HCT116 (cell line): ENCODE data around the gene SLC2A13. TPM values are rescaled to one million over a fixed set of nuclear protein-coding genes. Genes with fewer than 3 reads are reported as not detected.

Experiments
- ATAC-seq: fragments of 200-7000 bp; cut with Tn5 transposase; 2 replicates; pipeline ENCODE4 v1.9.1; 2020; ENCODE audit warnings: mild to moderate bottlenecking, moderate library complexity
- BruUV-seq: library from RNA; stranded (reverse); fragments of 400-500 nt; replicated peaks from 2 replicates; lab custom pipeline; 2021; lab: Mats Ljungman, UMichigan
- CTCF ChIA-PET: fragments of 300-600 bp; sonication (Branson Sonifier 250); formaldehyde crosslinking; loops from one replicate; lab custom pipeline; 2021; ENCODE audit warnings: antibody characterized with exemption; lab: Charles Lee
- POLR2A ChIA-PET: fragments of 300-600, 350-600 bp; sonication (Branson Sonifier 250); formaldehyde crosslinking; loops from one replicate; lab custom pipeline; 2021; ENCODE audit warnings: antibody characterized with exemption; lab: Charles Lee
- RAD21 ChIA-PET, 2 experiments: fragments of 300-600 bp; sonication (Branson Sonifier 250); formaldehyde crosslinking; loops; one replicate each; lab custom pipeline; 2023; ENCODE audit warnings: low total read pairs in 2 of 2; ENCODE audit not compliant: uncharacterized antibody in 2 of 2, unreplicated experiment in 2 of 2, low non-redundant PET in 1 of 2; lab: Charles Lee
- DNase-seq: peaks from one replicate; pipeline ENCODE4 v3.0.0-alpha.2; 2010; ENCODE audit warnings: low read depth, low spot score
- H2AFZ ChIP-seq: fragments of 200-600 bp; shearing (Covaris generic), sonication (generic); 2 replicates; pipeline ENCODE4 v1.6.1; 2017; ENCODE audit warnings: low read depth, mixed run types, mixed read lengths, antibody characterized with exemption, low read length; ENCODE audit not compliant: poor library complexity, severe bottlenecking
- H3K27ac ChIP-seq: 2 replicates; pipeline ENCODE4 v1.5.1; 2012; ENCODE audit warnings: low read depth, low read length
- H3K27me3 ChIP-seq: fragments of 200-600 bp; sonication (generic); 2 replicates; pipeline ENCODE4 v1.6.1; 2016; ENCODE audit warnings: mixed run types, low read length, mixed read lengths; ENCODE audit not compliant: insufficient read depth
- H3K36me3 ChIP-seq, 2 experiments: fragments of 200-500 bp in 1 of 2; fragments of 200-600 bp in 1 of 2; sonication (Bioruptor generic) in 1 of 2; sonication (generic) in 1 of 2; 2 replicates each; pipeline versions ENCODE4 v1.5.1 to v1.6.1; 2014 to 2016; ENCODE audit warnings: low read length in 2 of 2, inconsistent platforms in 1 of 2, mixed read lengths in 1 of 2, mixed run types in 1 of 2; ENCODE audit not compliant: insufficient read depth in 2 of 2, control insufficient read depth in 1 of 2
- H3K4me1 ChIP-seq, 2 experiments: fragments of 200-600 bp in 1 of 2; sonication (generic) in 1 of 2; 2 replicates each; pipeline versions ENCODE4 v1.5.1 to v1.6.1; 2012 to 2017; ENCODE audit warnings: low read length in 2 of 2, inconsistent platforms in 1 of 2, mild to moderate bottlenecking in 1 of 2, mixed read lengths in 1 of 2, mixed run types in 1 of 2, moderate library complexity in 1 of 2; ENCODE audit not compliant: insufficient read depth in 2 of 2, control insufficient read depth in 1 of 2
- H3K4me2 ChIP-seq: fragments of 200-600 bp; sonication (generic); 2 replicates; pipeline ENCODE4 v1.6.1; 2017; ENCODE audit warnings: mixed run types, low read length, mixed read lengths
- H3K4me3 ChIP-seq, 2 experiments: fragments of 200-600 bp in 1 of 2; sonication (generic) in 1 of 2; replicated peaks in 1 of 2; 2 replicates each; pipeline ENCODE4 v1.5.1; 2011 to 2016; ENCODE audit warnings: low read length in 2 of 2, control low read depth in 1 of 2, low read depth in 1 of 2, mild to moderate bottlenecking in 1 of 2, mixed read lengths in 1 of 2, mixed run types in 1 of 2
- H3K79me2 ChIP-seq: fragments of 200-600 bp; sonication (generic); 2 replicates; pipeline ENCODE4 v1.6.1; 2017; ENCODE audit warnings: mild to moderate bottlenecking, mixed run types, low read length, moderate library complexity, mixed read lengths; ENCODE audit not compliant: insufficient read depth
- H3K9ac ChIP-seq: fragments of 200-600 bp; sonication (generic); 2 replicates; pipeline ENCODE4 v1.6.1; 2016; ENCODE audit warnings: low read length, mixed read lengths
- H3K9me2 ChIP-seq: fragments of 200-600 bp; sonication (generic), shearing (Covaris generic); 2 replicates; pipeline ENCODE4 v1.6.1; 2017; ENCODE audit warnings: mixed run types, mild to moderate bottlenecking, moderate library complexity; ENCODE audit not compliant: insufficient read depth
- H3K9me3 ChIP-seq, 2 experiments: fragments of 200-500 bp in 1 of 2; fragments of 200-600 bp in 1 of 2; sonication (Bioruptor generic) in 1 of 2; sonication (generic) in 1 of 2; 2 replicates each; pipeline ENCODE4 v1.6.1; 2014 to 2017; ENCODE audit warnings: low read length in 2 of 2, mixed read lengths in 2 of 2, inconsistent platforms in 1 of 2, low read depth in 1 of 2, mild to moderate bottlenecking in 1 of 2, mixed run types in 1 of 2, moderate library complexity in 1 of 2; ENCODE audit not compliant: control insufficient read depth in 1 of 2, insufficient read depth in 1 of 2
- H4K20me1 ChIP-seq: fragments of 200-600 bp; sonication (generic), shearing (Covaris generic); 2 replicates; pipeline ENCODE4 v1.6.1; 2017; ENCODE audit warnings: mixed run types, mild to moderate bottlenecking, moderate library complexity; ENCODE audit not compliant: insufficient read depth
- CEBPB ChIP-seq: IDR thresholded peaks from 2 replicates; pipeline ENCODE4 v1.6.1; 2012; ENCODE audit warnings: low read depth
- EGR1 ChIP-seq: IDR thresholded peaks from 2 replicates; pipeline ENCODE4 v1.6.1; 2012; ENCODE audit warnings: low read depth
- ELF1 ChIP-seq: IDR thresholded peaks from 2 replicates; pipeline ENCODE4 v1.6.1; 2012; ENCODE audit warnings: low read depth, borderline replicate concordance
- EZH2 ChIP-seq: fragments of 200-600 bp; sonication (generic); IDR thresholded peaks from 2 replicates; pipeline ENCODE4 v1.6.1; 2017; ENCODE audit warnings: antibody characterized with exemption, mixed run types
- EZH2phosphoT487 ChIP-seq: fragments of 200-600 bp; IDR thresholded peaks from 2 replicates; pipeline ENCODE4 v1.6.1; 2018; ENCODE audit warnings: antibody characterized with exemption, borderline replicate concordance
- FOSL1 ChIP-seq: IDR thresholded peaks from 2 replicates; pipeline ENCODE4 v1.6.1; 2012; ENCODE audit warnings: low read depth
- JUND ChIP-seq: IDR thresholded peaks from 2 replicates; pipeline ENCODE4 v1.6.1; 2012
- POLR2A ChIP-seq: IDR thresholded peaks from 2 replicates; pipeline ENCODE4 v1.7.0; 2011; ENCODE audit warnings: borderline replicate concordance; ENCODE audit not compliant: insufficient read depth, insufficient read length; ENCODE audit errors: extremely low read depth
- SIN3A ChIP-seq: IDR thresholded peaks from 2 replicates; pipeline ENCODE4 v1.6.1; 2012; ENCODE audit warnings: low read depth
- SP1 ChIP-seq: IDR thresholded peaks from 2 replicates; pipeline ENCODE4 v1.6.1; 2012; ENCODE audit warnings: low read depth
- SRF ChIP-seq: IDR thresholded peaks from 2 replicates; pipeline ENCODE4 v1.6.1; 2012; ENCODE audit warnings: low read depth
- TCF7L2 ChIP-seq: IDR thresholded peaks from 2 replicates; pipeline ENCODE4 v1.7.0; 2011; ENCODE audit warnings: borderline replicate concordance, inconsistent platforms; ENCODE audit not compliant: insufficient read depth, insufficient read length; ENCODE audit errors: extremely low read depth
- YY1 ChIP-seq: IDR thresholded peaks from 2 replicates; pipeline ENCODE4 v1.6.1; 2011; ENCODE audit warnings: low read length, low read depth, moderate library complexity, mild to moderate bottlenecking; ENCODE audit not compliant: insufficient replicate concordance; ENCODE audit errors: extremely low read depth
- ZFX ChIP-seq: fragments of 450-650 bp; IDR thresholded peaks from 2 replicates; pipeline ENCODE4 v1.6.1; 2017
- ZNF274 ChIP-seq: fragments of 200-500 bp; sonication (Bioruptor generic); IDR thresholded peaks from 2 replicates; pipeline ENCODE4 v1.6.1; 2014; ENCODE audit warnings: mild to moderate bottlenecking, low read depth, low read length, inconsistent platforms
- intact Hi-C: fragments of 100-400 bp; cut with micrococcal nuclease; formaldehyde crosslinking; loops from 2 replicates; pipeline ENCODE4 v1.10.0; 2022
- total RNA-seq: library from RNA; stranded (reverse); gene quantifications from one replicate; pipeline ENCODE4 v1.2.1, GENCODE V29; 2021; ENCODE audit not compliant: unreplicated experiment
- TF ChIP-seq, protein P1 (sequence below), 3 experiments: fragments of 200-600 bp in 1 of 3; sonication (generic) in 1 of 3; IDR thresholded peaks in 2 of 3; conservative IDR thresholded peaks in 1 of 3; 2 replicates each; pipeline ENCODE4 v1.5.1; 2012 to 2017; ENCODE audit warnings: low read depth in 2 of 3, low read length in 2 of 3, antibody characterized with exemption in 1 of 3, borderline replicate concordance in 1 of 3, control low read depth in 1 of 3, mild to moderate bottlenecking in 1 of 3, mixed read lengths in 1 of 3, mixed run types in 1 of 3, moderate library complexity in 1 of 3; ENCODE audit not compliant: insufficient read depth in 1 of 3
- TF ChIP-seq, protein P2 (sequence below): IDR thresholded peaks from 2 replicates; pipeline ENCODE4 v1.6.1; 2012; ENCODE audit warnings: low read depth

Gene SLC2A13
- total RNA-seq, 1 experiment from 2014 or later: 6.8 TPM

DNA sequence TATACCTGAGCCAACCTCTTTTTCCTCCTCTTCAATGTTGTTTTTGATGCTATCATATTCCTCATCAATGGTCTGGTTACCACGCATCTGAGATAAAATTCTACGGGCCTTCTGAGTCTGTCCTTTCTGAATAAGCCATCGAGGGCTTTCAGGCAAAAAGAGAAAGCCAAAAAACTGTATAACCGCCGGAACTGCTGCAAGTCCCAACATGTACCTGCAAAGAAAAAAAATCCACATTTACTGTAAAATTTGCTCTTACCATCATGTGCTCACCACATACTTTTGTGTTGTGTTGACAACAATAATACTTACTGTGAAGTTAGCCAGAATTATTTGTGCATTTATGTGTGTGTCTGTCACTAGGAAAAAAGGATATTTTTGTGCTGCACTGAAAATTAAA, 77.6 kb downstream of the SLC2A13 start:
- ChIA-PET RAD21 (no interaction called here), CTCF (no interaction called here), POLR2A (no interaction called here)
- DNase-seq (no peak), ATAC-seq (no peak)
- Histone ChIP-seq H3K36me3 (no peaks in the 10 kb centered on the region), H3K27me3 (no peaks in the 10 kb centered on the region), H3K4me1 (no peaks in the 10 kb centered on the region), H3K9me2 (no peaks in the 10 kb centered on the region), H3K4me2 (no peak overlapping the region), H3K79me2 (no peaks in the 10 kb centered on the region), H2AFZ (no peak overlapping the region), H3K9me3 (no peaks in the 10 kb centered on the region), H3K4me3 (no peak overlapping the region), H3K27ac (no peak overlapping the region), H3K9ac (no peak overlapping the region), H4K20me1 (no peaks in the 10 kb centered on the region)
- TF ChIP-seq CEBPB (no peak), ELF1 (no peak), POLR2A (no peak), SP1 (no peak), EZH2phosphoT487 (no peak), EGR1 (no peak), YY1 (no peak), SRF (no peak), FOSL1 (no peak), TCF7L2 (no peak), SIN3A (no peak), ZNF274 (no peak), ZFX (no peak), JUND (no peak), EZH2 (no peak)
- TF ChIP-seq, protein P1, sequence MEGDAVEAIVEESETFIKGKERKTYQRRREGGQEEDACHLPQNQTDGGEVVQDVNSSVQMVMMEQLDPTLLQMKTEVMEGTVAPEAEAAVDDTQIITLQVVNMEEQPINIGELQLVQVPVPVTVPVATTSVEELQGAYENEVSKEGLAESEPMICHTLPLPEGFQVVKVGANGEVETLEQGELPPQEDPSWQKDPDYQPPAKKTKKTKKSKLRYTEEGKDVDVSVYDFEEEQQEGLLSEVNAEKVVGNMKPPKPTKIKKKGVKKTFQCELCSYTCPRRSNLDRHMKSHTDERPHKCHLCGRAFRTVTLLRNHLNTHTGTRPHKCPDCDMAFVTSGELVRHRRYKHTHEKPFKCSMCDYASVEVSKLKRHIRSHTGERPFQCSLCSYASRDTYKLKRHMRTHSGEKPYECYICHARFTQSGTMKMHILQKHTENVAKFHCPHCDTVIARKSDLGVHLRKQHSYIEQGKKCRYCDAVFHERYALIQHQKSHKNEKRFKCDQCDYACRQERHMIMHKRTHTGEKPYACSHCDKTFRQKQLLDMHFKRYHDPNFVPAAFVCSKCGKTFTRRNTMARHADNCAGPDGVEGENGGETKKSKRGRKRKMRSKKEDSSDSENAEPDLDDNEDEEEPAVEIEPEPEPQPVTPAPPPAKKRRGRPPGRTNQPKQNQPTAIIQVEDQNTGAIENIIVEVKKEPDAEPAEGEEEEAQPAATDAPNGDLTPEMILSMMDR (IDR thresholded peaks at IDR 0.05 in 2 of 3, conservative IDR thresholded peaks at IDR 0.05 in 1 of 3; ENCODE audit: borderline replicate concordance in 1 of 3, insufficient read depth in 1 of 3, low read depth in 2 of 3, low read length in 2 of 3): no peak
- TF ChIP-seq, protein P2, sequence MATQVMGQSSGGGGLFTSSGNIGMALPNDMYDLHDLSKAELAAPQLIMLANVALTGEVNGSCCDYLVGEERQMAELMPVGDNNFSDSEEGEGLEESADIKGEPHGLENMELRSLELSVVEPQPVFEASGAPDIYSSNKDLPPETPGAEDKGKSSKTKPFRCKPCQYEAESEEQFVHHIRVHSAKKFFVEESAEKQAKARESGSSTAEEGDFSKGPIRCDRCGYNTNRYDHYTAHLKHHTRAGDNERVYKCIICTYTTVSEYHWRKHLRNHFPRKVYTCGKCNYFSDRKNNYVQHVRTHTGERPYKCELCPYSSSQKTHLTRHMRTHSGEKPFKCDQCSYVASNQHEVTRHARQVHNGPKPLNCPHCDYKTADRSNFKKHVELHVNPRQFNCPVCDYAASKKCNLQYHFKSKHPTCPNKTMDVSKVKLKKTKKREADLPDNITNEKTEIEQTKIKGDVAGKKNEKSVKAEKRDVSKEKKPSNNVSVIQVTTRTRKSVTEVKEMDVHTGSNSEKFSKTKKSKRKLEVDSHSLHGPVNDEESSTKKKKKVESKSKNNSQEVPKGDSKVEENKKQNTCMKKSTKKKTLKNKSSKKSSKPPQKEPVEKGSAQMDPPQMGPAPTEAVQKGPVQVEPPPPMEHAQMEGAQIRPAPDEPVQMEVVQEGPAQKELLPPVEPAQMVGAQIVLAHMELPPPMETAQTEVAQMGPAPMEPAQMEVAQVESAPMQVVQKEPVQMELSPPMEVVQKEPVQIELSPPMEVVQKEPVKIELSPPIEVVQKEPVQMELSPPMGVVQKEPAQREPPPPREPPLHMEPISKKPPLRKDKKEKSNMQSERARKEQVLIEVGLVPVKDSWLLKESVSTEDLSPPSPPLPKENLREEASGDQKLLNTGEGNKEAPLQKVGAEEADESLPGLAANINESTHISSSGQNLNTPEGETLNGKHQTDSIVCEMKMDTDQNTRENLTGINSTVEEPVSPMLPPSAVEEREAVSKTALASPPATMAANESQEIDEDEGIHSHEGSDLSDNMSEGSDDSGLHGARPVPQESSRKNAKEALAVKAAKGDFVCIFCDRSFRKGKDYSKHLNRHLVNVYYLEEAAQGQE: no peak
- no TSS peak for BruUV-seq
- intact Hi-C loops: no loop called here
